ENCODE measurements around the gene MT1E. TPM values are rescaled to one million over a fixed set of nuclear protein-coding genes. Genes with fewer than 3 reads are reported as not detected.

The MT1E gene
- total RNA-seq, 1 experiment from 2014 or later, result not detected

GRCh38 chr16:56634715-56635440, 9.3 kb downstream of the MT1E start:
- in situ Hi-C loops (cut with HindIII; ENCODE audit: low pct_unique_long_range_greater_than_20kb, low sequenced_read_pairs), result no loop called here
- DNase-seq (ENCODE audit: low read depth, low spot score), result no peak

GRCh38 chr16:56635441-56635967, 9.9 kb downstream of the MT1E start:
- no peak for DNase-seq (ENCODE audit: low read depth, low spot score)
- in situ Hi-C loops (cut with HindIII; ENCODE audit: low pct_unique_long_range_greater_than_20kb, low sequenced_read_pairs), result no loop called here

DNA sequence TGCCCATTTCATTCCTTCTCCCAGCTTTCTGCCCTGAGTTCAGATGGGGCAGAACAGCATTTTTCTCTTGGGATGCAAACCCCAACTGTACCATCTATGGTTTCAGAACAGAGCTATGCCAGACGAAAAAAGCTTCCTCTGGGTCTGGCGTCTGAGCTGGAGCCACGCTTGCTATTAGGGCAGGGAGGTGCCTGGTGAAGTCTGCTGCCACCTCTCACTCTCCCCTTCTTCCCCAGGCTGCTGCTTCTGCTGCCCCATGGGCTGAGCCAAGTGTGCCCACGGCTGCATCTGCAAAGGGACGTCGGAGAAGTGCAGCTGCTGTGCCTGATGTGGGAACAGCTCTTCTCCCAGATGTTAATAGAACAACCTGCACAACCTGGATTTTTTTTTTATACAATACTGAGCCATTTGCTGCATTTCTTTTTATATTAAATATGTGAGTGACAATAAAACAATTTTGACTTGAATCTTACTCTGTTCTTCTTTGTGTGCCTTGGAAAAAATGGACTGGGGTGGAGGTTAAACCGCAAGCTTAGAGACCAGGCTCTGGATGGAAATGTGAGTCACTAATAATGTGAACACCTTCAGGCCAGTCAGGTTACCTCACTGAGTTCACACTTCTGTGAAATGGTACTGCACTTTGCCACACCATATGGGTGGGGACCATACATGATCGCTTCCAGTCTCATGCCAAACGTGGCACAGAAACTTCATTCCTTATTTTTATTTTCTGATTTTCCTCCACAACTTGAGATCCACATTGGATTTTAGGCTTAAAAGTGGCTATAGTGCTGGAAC, 11.2 kb downstream of the MT1E start:
- in situ Hi-C loops (cut with HindIII; ENCODE audit: low pct_unique_long_range_greater_than_20kb, low sequenced_read_pairs), result no loop called here
- DNase-seq (ENCODE audit: low read depth, low spot score), result no peak

DNA sequence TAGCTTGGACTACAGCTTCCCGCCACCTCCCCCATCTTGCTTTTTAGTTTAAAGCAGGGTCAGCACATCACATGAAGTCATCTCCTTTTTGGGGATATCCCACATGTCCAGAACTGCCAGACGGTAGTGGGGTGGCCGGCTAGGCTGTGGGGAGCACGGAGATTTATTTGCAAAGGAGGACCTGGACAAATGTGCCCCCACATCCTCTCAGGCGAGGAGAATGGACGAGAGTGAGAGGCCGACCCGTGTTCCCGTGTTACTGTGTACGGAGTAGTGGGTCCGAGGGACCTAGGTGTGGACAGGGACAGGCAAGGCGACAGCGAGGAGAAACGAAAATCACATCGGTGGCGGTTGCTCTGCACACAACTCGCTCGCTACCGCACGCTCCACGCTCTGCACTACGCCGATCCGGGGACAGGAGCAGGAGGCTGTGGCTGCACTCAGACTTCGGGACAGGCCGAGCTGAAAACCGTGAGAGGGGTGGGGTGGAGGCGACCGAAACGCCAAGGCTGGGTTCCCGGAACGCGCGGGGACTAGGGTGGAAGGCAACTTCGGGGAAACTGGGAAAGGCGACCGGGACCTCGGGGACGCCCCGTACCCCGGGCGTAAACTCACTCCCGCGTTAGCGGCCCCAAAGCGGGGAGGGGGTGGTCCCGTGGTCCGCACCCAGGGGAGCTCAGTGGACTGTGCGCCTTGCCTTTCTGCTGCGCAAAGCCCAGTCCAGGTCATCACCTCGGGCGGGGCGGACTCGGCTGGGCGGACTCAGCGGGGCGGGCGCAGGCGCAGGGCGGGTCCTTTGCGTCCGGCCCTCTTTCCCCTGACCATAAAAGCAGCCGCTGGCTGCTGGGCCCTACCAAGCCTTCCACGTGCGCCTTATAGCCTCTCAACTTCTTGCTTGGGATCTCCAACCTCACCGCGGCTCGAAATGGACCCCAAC, 12.5 kb downstream of the MT1E start, which contains the start of gene MT1A:
TSS of gene MT1A (plus strand) at position 853 of the 937 bp plus-strand sequence. CDS start at position 926, 73 bp downstream.
- in situ Hi-C loops (cut with HindIII; ENCODE audit: low pct_unique_long_range_greater_than_20kb, low sequenced_read_pairs), result no loop called here
- DNase-seq (ENCODE audit: low read depth, low spot score), result no peak

- DNase-seq (ENCODE audit: low read depth, low spot score), result no peak
- in situ Hi-C loops (cut with HindIII; ENCODE audit: low pct_unique_long_range_greater_than_20kb, low sequenced_read_pairs), result no loop called here
These were observed 13.5 kb downstream of the MT1E start for GRCh38 chr16:56639045-56639444.

DNA sequence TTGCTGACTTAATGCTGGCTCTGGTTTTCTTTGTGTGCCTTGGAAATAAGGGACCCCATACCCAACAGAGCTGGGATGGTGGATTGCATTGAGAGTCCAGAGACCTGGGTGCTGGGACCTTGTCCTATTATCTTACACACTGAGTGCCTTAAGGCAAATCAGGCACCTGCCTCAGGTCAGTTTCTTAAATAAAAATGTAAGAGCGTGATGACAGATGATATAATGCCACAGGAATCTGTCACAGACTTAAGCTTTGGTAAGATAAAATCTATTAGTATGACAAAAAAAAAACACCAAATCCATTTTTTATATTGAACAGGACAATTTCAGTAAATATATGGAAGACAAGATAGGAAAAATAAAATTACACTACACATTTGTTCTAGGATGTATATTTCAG, 14.5 kb downstream of the MT1E start:
- DNase-seq (ENCODE audit: low read depth, low spot score), result no peak
- in situ Hi-C loops (cut with HindIII; ENCODE audit: low pct_unique_long_range_greater_than_20kb, low sequenced_read_pairs), result no loop called here

DNA sequence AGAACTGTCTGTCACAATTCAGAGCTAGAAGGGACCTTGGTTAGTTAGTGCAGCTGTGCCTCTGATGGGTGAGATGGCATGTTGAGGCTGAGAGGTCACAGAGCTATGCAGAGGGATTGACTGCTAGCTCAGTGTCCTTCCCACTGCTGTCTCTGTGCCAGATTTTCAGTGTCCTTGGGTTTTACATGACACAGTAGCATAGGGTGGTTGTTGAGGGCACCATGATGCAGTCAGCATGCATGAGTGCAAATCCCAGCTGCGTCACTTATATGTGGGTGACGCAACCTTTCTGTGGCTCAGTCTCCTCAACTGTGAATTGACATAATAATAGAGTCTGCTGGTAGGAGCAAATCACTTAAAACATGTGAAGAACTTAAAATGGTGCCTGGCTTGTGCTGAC, 15.6 kb downstream of the MT1E start:
- in situ Hi-C loops (cut with HindIII; ENCODE audit: low pct_unique_long_range_greater_than_20kb, low sequenced_read_pairs), result no loop called here
- DNase-seq (ENCODE audit: low read depth, low spot score), result no peak

DNA sequence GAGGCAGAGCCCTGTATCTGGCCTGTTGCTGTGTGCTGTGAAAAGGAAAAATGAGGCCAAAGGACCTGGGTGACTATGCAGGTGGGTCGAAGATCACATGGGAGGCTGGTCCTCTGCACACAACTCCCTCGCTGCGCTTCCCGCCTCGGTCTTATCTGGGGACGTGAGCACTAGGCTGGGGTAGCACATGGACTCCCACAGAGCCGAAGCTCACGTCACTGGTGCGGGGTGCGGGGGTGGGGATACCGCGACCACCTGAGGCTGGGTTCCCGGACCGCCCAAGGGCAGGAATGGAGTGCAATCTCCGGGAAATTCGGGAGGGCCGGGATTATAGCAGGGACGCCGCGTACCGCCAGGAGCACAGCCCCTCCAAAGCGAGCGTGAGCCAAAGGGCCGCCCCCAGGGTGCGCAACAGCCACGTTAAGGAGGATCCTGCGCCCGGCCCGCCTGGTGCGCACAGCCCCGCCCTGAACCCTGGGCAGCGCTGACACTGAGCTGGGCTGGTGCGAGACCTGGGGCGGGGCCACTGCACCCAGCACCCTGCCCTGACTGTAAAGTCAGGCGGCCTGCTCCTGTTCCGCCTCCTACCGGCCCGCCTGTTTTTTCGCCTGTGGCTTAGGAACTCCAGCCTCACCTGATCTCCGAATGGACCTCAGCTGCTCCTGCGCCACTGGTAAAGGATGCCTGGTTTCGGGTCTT, 17.6 kb downstream of the MT1E start:
- in situ Hi-C loops (cut with HindIII; ENCODE audit: low pct_unique_long_range_greater_than_20kb, low sequenced_read_pairs), result no loop called here
- no peak for DNase-seq (ENCODE audit: low read depth, low spot score)

GRCh38 chr16:56643833-56644232, 18.3 kb downstream of the MT1E start:
- in situ Hi-C loops (cut with HindIII; ENCODE audit: low pct_unique_long_range_greater_than_20kb, low sequenced_read_pairs), result no loop called here
- no peak for DNase-seq (ENCODE audit: low read depth, low spot score)

GRCh38 chr16:56645311-56645710, 19.7 kb downstream of the MT1E start:
- DNase-seq (ENCODE audit: low read depth, low spot score), result no peak
- in situ Hi-C loops (cut with HindIII; ENCODE audit: low pct_unique_long_range_greater_than_20kb, low sequenced_read_pairs), result no loop called here

DNA sequence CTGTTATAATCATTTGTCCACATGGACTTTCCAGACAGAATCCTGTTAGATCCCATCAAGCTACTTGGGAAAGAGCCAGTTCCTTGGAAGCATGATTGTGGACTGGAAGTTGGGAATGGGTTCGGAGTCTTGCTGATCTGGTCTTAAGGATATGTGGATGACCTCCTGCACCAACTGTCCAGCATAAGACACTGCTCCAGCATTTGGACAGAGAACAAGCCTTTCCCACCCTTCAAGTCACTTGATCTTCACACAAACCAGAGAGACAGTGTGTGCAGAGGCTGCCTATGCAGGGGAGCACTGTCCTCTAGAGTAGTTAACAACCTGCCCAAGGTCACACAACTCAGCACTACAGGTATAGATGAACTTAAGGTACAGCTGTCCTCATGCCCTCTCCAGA, 20.3 kb downstream of the MT1E start:
- in situ Hi-C loops (cut with HindIII; ENCODE audit: low pct_unique_long_range_greater_than_20kb, low sequenced_read_pairs), result no loop called here

DNA sequence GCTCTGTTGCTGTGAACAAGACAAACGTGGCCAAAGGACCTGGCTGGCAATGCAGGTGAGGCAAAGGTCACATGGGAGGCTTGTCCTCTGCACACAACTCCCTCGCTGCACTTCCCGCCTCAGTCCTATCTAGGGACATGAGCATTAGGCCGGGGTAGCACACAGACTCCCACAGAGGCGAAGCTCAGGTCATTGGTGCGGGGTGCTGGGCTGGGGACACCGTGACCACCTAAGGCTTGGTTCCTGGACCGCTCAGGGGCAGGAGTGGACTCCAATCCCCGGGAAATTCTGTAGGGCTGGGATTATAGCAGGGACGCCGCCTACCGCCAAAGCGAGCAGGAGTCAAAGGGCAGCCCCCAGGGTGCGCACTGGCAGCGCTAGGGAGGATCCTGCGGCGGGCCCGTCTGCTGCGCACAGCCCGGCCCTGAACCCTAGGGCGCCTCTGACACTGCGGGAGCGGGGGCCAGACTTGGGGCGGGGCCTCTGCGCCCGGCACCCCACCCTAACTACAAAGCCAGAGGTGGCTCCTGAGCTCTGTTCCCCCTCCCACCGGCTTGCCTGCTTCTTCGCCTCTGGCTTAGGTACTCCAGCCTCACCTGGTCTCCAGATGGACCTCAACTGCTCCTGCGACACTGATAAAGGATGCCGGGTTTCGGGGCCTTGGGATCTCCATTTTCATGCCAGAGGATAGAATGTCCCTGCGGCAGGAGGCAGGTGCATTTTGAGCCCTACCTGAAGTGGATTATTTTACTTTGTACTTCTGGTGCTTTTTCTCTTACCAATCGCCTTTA, 22.3 kb downstream of the MT1E start:
- no peak for DNase-seq (ENCODE audit: low read depth, low spot score)
- in situ Hi-C loops (cut with HindIII; ENCODE audit: low pct_unique_long_range_greater_than_20kb, low sequenced_read_pairs), result no loop called here

More for the DNA sequence above, 20.3 kb downstream of the MT1E start:
- no peak for DNase-seq (ENCODE audit: low read depth, low spot score)

GRCh38 chr16:56649271-56649670, 23.7 kb downstream of the MT1E start:
- in situ Hi-C loops (cut with HindIII; ENCODE audit: low pct_unique_long_range_greater_than_20kb, low sequenced_read_pairs), result no loop called here

DNA sequence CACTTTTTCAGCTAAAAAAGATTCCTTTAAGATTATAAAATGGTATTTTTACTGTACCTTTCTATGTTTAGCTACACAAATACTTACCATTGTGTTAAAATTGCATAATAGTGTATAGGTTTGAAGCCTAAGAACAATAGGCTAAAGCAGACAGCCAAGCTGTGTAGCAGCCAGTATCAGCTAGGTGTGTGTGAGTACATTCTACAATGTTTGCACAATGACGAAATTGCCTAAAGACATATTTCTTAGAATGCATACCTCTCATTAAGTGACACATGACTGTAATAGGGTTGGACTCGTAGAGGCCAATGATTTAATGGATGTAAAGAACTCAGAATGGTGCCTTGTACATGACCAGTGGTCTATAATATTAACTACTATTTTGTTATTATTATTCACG, 24.2 kb downstream of the MT1E start:
- in situ Hi-C loops (cut with HindIII; ENCODE audit: low pct_unique_long_range_greater_than_20kb, low sequenced_read_pairs), result no loop called here
- DNase-seq (ENCODE audit: low read depth, low spot score), result no peak

More at GRCh38 chr16:56649271-56649670, 23.7 kb downstream of the MT1E start:
- no peak for DNase-seq (ENCODE audit: low read depth, low spot score)

GRCh38 chr16:56651586-56651985, 26.0 kb downstream of the MT1E start, which contains the start of gene MT1B:
TSS of gene MT1B (plus strand) at chr16:56651886. CDS start at chr16:56651954, 68 bp downstream.
- in situ Hi-C loops (cut with HindIII; ENCODE audit: low pct_unique_long_range_greater_than_20kb, low sequenced_read_pairs), result no loop called here
- DNase-seq (ENCODE audit: low read depth, low spot score), result no peak

DNA sequence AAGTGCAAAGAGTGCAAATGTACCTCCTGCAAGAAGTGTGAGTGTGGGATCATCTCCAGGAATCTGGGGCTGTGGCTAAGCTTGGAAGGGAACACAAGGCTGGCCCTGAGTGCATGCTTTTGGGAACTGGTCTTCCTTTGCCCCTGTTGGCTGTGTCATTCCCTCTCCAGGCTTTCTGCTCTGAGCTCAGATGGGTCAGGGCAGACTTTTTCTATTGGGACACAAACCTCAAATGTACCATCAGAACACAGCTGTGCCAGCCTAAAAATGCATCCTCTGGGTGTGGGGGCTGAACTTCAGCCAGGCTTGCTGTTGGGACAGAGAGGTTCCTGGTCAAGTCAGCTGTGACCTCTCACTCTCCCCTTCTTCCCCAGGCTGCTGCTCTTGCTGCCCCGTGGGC, 27.0 kb downstream of the MT1E start:
- no peak for DNase-seq (ENCODE audit: low read depth, low spot score)
- in situ Hi-C loops (cut with HindIII; ENCODE audit: low pct_unique_long_range_greater_than_20kb, low sequenced_read_pairs), result no loop called here

All from SK-MEL-5 (cell line).